Measurements from ENCODE around the gene DBI. TPM values are rescaled to one million over a fixed set of nuclear protein-coding genes. Genes with fewer than 3 reads are reported as not detected.

The DBI gene
- polyA plus RNA-seq, 1 of the 3 experiments (the other 2 are of a cell fraction), result 150 TPM

- no peaks in the 10 kb centered on the region for H3K4me1 ChIP-seq (ENCODE audit: control insufficient read depth in 1 of 2, insufficient read depth in 2 of 2, low read depth in 1 of 2, low read length in 1 of 2)
- H3K79me2 ChIP-seq (ENCODE audit: insufficient read depth), result no peaks in the 10 kb centered on the region
- no peaks in the 10 kb centered on the region for H4K20me1 ChIP-seq (ENCODE audit: insufficient read depth)
- no peak overlapping the region for H2AFZ ChIP-seq (ENCODE audit: low read depth)
- H3K36me3 ChIP-seq (replicated peaks in 1 of 2; ENCODE audit: control insufficient read depth in 1 of 2, insufficient read depth in 2 of 2, low read length in 1 of 2), result no peaks in the 10 kb centered on the region
- ChIA-PET CTCF (interaction anchor here (1.2 to 3.9 kb wide), 2 partner anchors 27 to 62 kb away, joined by 3 to 16 read pairs; no protein-coding TSS in a partner anchor), POLR2A (no interaction called here)
- no peaks in the 10 kb centered on the region for H3K9me2 ChIP-seq
- H3K27me3 ChIP-seq (ENCODE audit: insufficient read depth), result no peaks in the 10 kb centered on the region; the same call in 1 of the 2 replicates
- H3K9me3 ChIP-seq, result no peaks in the 10 kb centered on the region
- no peak overlapping the region for H3K4me2 ChIP-seq
- no peak for TF ChIP-seq TAF1 (IDR thresholded peaks at IDR 0.05; ENCODE audit: borderline replicate concordance, low read depth, low read length)
- no peak for TF ChIP-seq USF1 (IDR thresholded peaks at IDR 0.05; ENCODE audit: borderline replicate concordance, low read depth)
- no peak for TF ChIP-seq TEAD4 (IDR thresholded peaks at IDR 0.05; ENCODE audit: borderline replicate concordance, insufficient read depth)
- no peak for TF ChIP-seq FOXM1 (IDR thresholded peaks at IDR 0.05; ENCODE audit: low read depth)
- TF ChIP-seq RCOR1 (IDR thresholded peaks at IDR 0.05; ENCODE audit: low read length), result no peak
- TF ChIP-seq USF2 (IDR thresholded peaks at IDR 0.05; ENCODE audit: borderline replicate concordance, low read depth, low read length), result no peak
- TF ChIP-seq FOSL2 (IDR thresholded peaks at IDR 0.05; ENCODE audit: borderline replicate concordance, low read depth), result no peak
- TF ChIP-seq IRF3 (IDR thresholded peaks at IDR 0.05; ENCODE audit: low read depth, low read length), result no peak
- TF ChIP-seq EP300 (IDR thresholded peaks at IDR 0.05; ENCODE audit: borderline replicate concordance in 1 of 2, low read depth in 1 of 2, low read length in 1 of 2), result no peak
- TF ChIP-seq MEF2A (IDR thresholded peaks at IDR 0.05; ENCODE audit: borderline replicate concordance, low read depth), result no peak
- no peak for TF ChIP-seq CTCF (IDR thresholded peaks at IDR 0.05)
- TF ChIP-seq ZBTB33 (IDR thresholded peaks at IDR 0.05; ENCODE audit: borderline replicate concordance, low read depth), result no peak
- TF ChIP-seq PBX3 (IDR thresholded peaks at IDR 0.05), result no peak
- no peak for TF ChIP-seq NFIC (IDR thresholded peaks at IDR 0.05; ENCODE audit: borderline replicate concordance)
- no peak for TF ChIP-seq POLR2AphosphoS5 (IDR thresholded peaks at IDR 0.05; ENCODE audit: low read depth, low read length)
- no peak for TF ChIP-seq TCF12 (IDR thresholded peaks at IDR 0.05)
- TF ChIP-seq RAD21 (IDR thresholded peaks at IDR 0.05; ENCODE audit: low read length), result no peak
- H3K4me3 ChIP-seq (ENCODE audit: low read depth in 2 of 2, low read length in 1 of 2), result no peak overlapping the region
- DNase-seq, result no peak
- H3K9ac ChIP-seq, result no peak overlapping the region
- WGBS (ENCODE audit: low lambda C conversion rate), result 53% methylated on average over 3 of the region's 3 CpGs
- no peak overlapping the region for H3K27ac ChIP-seq (ENCODE audit: low read depth in 2 of 2, low read length in 1 of 2)
- no peaks in the 10 kb centered on the region for H3F3A ChIP-seq (replicated peaks; ENCODE audit: insufficient read depth)
These were observed 48.1 kb downstream of the DBI start for GRCh38 chr2:119414894-119415293.

All from SK-N-SH (cell line).